H1 (cell line): ENCODE results near the gene LSM11. TPM values are rescaled to one million over a fixed set of nuclear protein-coding genes. Genes with fewer than 3 reads are reported as not detected.

Experiments used
- CHD7 ChIP-seq: fragments of 300-600 bp; sonication (generic); IDR thresholded peaks from 2 replicates; pipeline ENCODE4 v1.7.1; 2012; ENCODE audit warnings: low read length, moderate library complexity, mild to moderate bottlenecking, inconsistent platforms; ENCODE audit not compliant: insufficient replicate concordance
- polyA plus RNA-seq, 7 experiments: library from polyadenylated mRNA; depleted of rRNA in 3 of 7; stranded (reverse) in 5 of 7; unstranded in 2 of 7; fragments of >200 nt in 5 of 7; fragments of 200-250 nt in 2 of 7; gene quantifications; 1 replicate in 5 of 7; 2 replicates in 1 of 7; 4 replicates in 1 of 7; pipeline versions ENCODE4 v1.2.1 to v1.2.3, GENCODE V29; 2011 to 2013; ENCODE audit warnings: missing spikeins in 2 of 7, mixed read lengths in 2 of 7
- total RNA-seq: library from RNA; stranded (reverse); fragmentation: NEBNext Ultra II Directional; extraction: Animal tissue kit (Norgen Biotek cat#: 25700); gene quantifications from 2 replicates; pipeline ENCODE4 v1.2.1, GENCODE V29; 2021

LSM11 gene
- total and polyA plus RNA-seq, 2 of the 8 experiments (the other 6 are each of a cell fraction or from before 2014, with no cell fraction given): 1.8 to 3.9 TPM

- TF ChIP-seq CHD7: no peak
- TF ChIP-seq, all 59 proteins: peak for 0
Measured at GRCh38 chr5:157747766-157748700, 4.5 kb downstream of the LSM11 start (continued).
